Upper lobe of left lung (tissue), 4 donors: ENCODE results near the gene SORL1.

Experiments
- CTCF ChIP-seq, 6 experiments: fragments of 450-650 bp in 4 of 6; fragments of 200-600 bp in 2 of 6; sonication (generic) in 2 of 6; IDR thresholded peaks; one replicate each; pipeline ENCODE4 v1.5.1; 2016 to 2019; ENCODE audit warnings: antibody characterized with exemption in 6 of 6
- EP300 ChIP-seq, 4 donors: sonication (generic); formaldehyde crosslinking; IDR thresholded peaks; one replicate each; pipeline ENCODE4 v1.5.1; 2017; ENCODE audit warnings: antibody characterized with exemption in 4 of 4, control low read depth in 2 of 4

GRCh38 chr11:121578251-121578976 is 126.3 kb downstream of the SORL1 start:
- TF ChIP-seq CTCF (IDR thresholded peaks at IDR 0.05) (no peak), EP300 (IDR thresholded peaks at IDR 0.05) (no peak)
